Endothelial cell of umbilical vein (primary cell): Measurements from ENCODE around the gene MERTK. TPM values are rescaled to one million over a fixed set of nuclear protein-coding genes. Genes with fewer than 3 reads are reported as not detected.

Source experiments
- BruUV-seq: library from RNA; stranded (reverse); fragments of 400-500 nt; replicated peaks from 2 replicates; lab custom pipeline; 2021; lab: Mats Ljungman, UMichigan
- CTCF ChIA-PET: fragments of 300-600, 350-600 bp; sonication (Branson Sonifier 250); formaldehyde crosslinking; loops from one replicate; lab custom pipeline; 2021; ENCODE audit warnings: antibody characterized with exemption, inconsistent platforms; lab: Charles Lee
- POLR2A ChIA-PET: fragments of 300-600, 350-600 bp; sonication (Branson Sonifier 250); formaldehyde crosslinking; loops from one replicate; lab custom pipeline; 2021; ENCODE audit warnings: antibody characterized with exemption, inconsistent platforms; lab: Charles Lee
- DNase-seq: peaks from one replicate; pipeline ENCODE4 v3.0.0-alpha.2; 2011; ENCODE audit warnings: low read depth, low spot score
- FAIRE-seq: peaks from 2 replicates; lab custom pipeline; 2011; peaks lifted over from hg19 to GRCh38; lab: Jason Lieb, UNC
- H2AFZ ChIP-seq: 2 replicates; pipeline ENCODE4 v1.6.0; 2012; ENCODE audit warnings: low read depth, low read length, control low read depth, inconsistent platforms
- H3K27ac ChIP-seq: 2 replicates; pipeline ENCODE4 v1.5.1; 2011; ENCODE audit warnings: low read depth, mild to moderate bottlenecking, control low read depth, low read length, moderate library complexity; ENCODE audit not compliant: insufficient read depth
- H3K27me3 ChIP-seq, 2 experiments: 2 replicates each; pipeline versions ENCODE4 v1.6.0 to v1.6.1; 2011; ENCODE audit warnings: low read length in 2 of 2, mixed read lengths in 1 of 2; ENCODE audit not compliant: control insufficient read depth in 2 of 2, insufficient read depth in 2 of 2
- H3K36me3 ChIP-seq, 2 experiments: 2 replicates in 1 of 2; 3 replicates in 1 of 2; pipeline ENCODE4 v1.5.1; 2011; ENCODE audit warnings: low read length in 2 of 2, mild to moderate bottlenecking in 1 of 2, moderate library complexity in 1 of 2; ENCODE audit not compliant: control insufficient read depth in 2 of 2, insufficient read depth in 2 of 2; ENCODE audit errors: extremely low read depth in 1 of 2
- H3K4me1 ChIP-seq: 3 replicates; pipeline ENCODE4 v1.5.1; 2011; ENCODE audit warnings: mild to moderate bottlenecking, low read length; ENCODE audit not compliant: control insufficient read depth, insufficient read depth; ENCODE audit errors: extremely low read depth
- H3K4me2 ChIP-seq: 2 replicates; pipeline ENCODE4 v1.6.1; 2011; ENCODE audit warnings: low read length, control low read depth, mixed read lengths; ENCODE audit not compliant: insufficient read depth
- H3K4me3 ChIP-seq, 3 experiments: fragments of 200-600 bp in 1 of 3; sonication (generic), shearing (Covaris generic) in 1 of 3; replicated peaks in 1 of 3; 2 replicates each; pipeline ENCODE4 v1.5.1; 2011 to 2016; ENCODE audit warnings: control low read depth in 3 of 3, low read length in 3 of 3, mild to moderate bottlenecking in 2 of 3, inconsistent platforms in 1 of 3, low read depth in 1 of 3, moderate library complexity in 1 of 3; ENCODE audit not compliant: insufficient read depth in 1 of 3
- H3K79me2 ChIP-seq: 2 replicates; pipeline ENCODE4 v1.6.0; 2012; ENCODE audit warnings: low read length, inconsistent platforms; ENCODE audit not compliant: control insufficient read depth, insufficient read depth
- H3K9ac ChIP-seq: replicated peaks from 2 replicates; pipeline ENCODE3; 2011; ENCODE audit warnings: low read length, control low read depth; ENCODE audit not compliant: insufficient read depth; ENCODE audit errors: extremely low read depth
- H3K9me1 ChIP-seq: replicated peaks from 3 replicates; pipeline ENCODE4 v1.6.0; 2011; ENCODE audit warnings: mild to moderate bottlenecking, low read length; ENCODE audit not compliant: control insufficient read depth, insufficient read depth; ENCODE audit errors: extremely low read depth
- H3K9me3 ChIP-seq: replicated peaks from 2 replicates; pipeline ENCODE4 v1.5.1; 2012; ENCODE audit warnings: low read length, inconsistent platforms; ENCODE audit not compliant: control insufficient read depth, insufficient read depth
- H4K20me1 ChIP-seq: replicated peaks from 2 replicates; pipeline ENCODE3; 2011; ENCODE audit warnings: mild to moderate bottlenecking, low read length; ENCODE audit not compliant: control insufficient read depth, insufficient read depth; ENCODE audit errors: extremely low read depth
- EZH2 ChIP-seq: IDR thresholded peaks from 2 replicates; pipeline ENCODE4 v1.6.1; 2012; ENCODE audit warnings: borderline replicate concordance, low read depth, mild to moderate bottlenecking, moderate library complexity, low read length, inconsistent platforms; ENCODE audit not compliant: severe bottlenecking
- FOS ChIP-seq: IDR thresholded peaks from 2 replicates; pipeline ENCODE4 v1.6.1; 2011; ENCODE audit warnings: mild to moderate bottlenecking, low read length, moderate library complexity, borderline replicate concordance; ENCODE audit not compliant: insufficient read depth
- GATA2 ChIP-seq: IDR thresholded peaks from 2 replicates; pipeline ENCODE4 v1.7.0; 2011; ENCODE audit warnings: low read depth, mild to moderate bottlenecking, moderate library complexity, mixed read lengths, low read length; ENCODE audit not compliant: insufficient read length, insufficient read depth
- JUN ChIP-seq: IDR thresholded peaks from 2 replicates; pipeline ENCODE4 v1.6.1; 2011; ENCODE audit warnings: borderline replicate concordance, low read depth; ENCODE audit not compliant: insufficient read length, insufficient read depth
- MYC ChIP-seq: IDR thresholded peaks from one replicate; pipeline ENCODE4 v1.6.1; 2011; ENCODE audit warnings: mild to moderate bottlenecking, low read depth, low read length
- POLR2A ChIP-seq: IDR thresholded peaks from 2 replicates; pipeline ENCODE4 v1.6.1; 2012; ENCODE audit warnings: low read depth, mild to moderate bottlenecking, control low read depth, low read length
- POLR2AphosphoS5 ChIP-seq: IDR thresholded peaks from 2 replicates; pipeline ENCODE4 v1.6.1; 2012; ENCODE audit warnings: low read depth, mild to moderate bottlenecking, control low read depth, low read length, moderate library complexity; ENCODE audit not compliant: insufficient read depth
- dilution Hi-C: fragments of 300-500 bp; cut with MboI; formaldehyde crosslinking; loops from one replicate; pipeline ENCODE4 v1.15.0; 2019; ENCODE audit warnings: low sequenced_read_pairs; ENCODE audit not compliant: extremely low pct_ligation_motif_present
- intact Hi-C: fragments of 100-400 bp; cut with micrococcal nuclease; formaldehyde crosslinking; loops from one replicate; pipeline ENCODE4 v1.10.0; 2022
- polyA plus RNA-seq, 4 experiments: library from polyadenylated mRNA; depleted of rRNA in 3 of 4; stranded (reverse) in 3 of 4; unstranded in 1 of 4; fragments of >200 nt; gene quantifications; 2 replicates each; pipeline versions ENCODE4 v1.2.1 to v1.2.3, GENCODE V29; 2011 to 2012; ENCODE audit warnings: missing spikeins in 1 of 4
- total RNA-seq: library from RNA; stranded (reverse); gene quantifications from 2 replicates; pipeline ENCODE4 v1.2.3, GENCODE V29; 2021
- TF ChIP-seq, protein P1 (sequence below): IDR thresholded peaks from 2 replicates; pipeline ENCODE4 v1.6.1; 2011; ENCODE audit not compliant: insufficient read depth, insufficient read length
- TF ChIP-seq, protein P2 (sequence below), 2 donors: IDR thresholded peaks; 1 replicate in 1 of 2; 2 replicates in 1 of 2; pipeline ENCODE4 v1.5.1; 2011; ENCODE audit warnings: low read length in 2 of 2, mild to moderate bottlenecking in 2 of 2, moderate library complexity in 2 of 2, control low read depth in 1 of 2, inconsistent platforms in 1 of 2, low read depth in 1 of 2; ENCODE audit not compliant: insufficient read depth in 1 of 2; ENCODE audit errors: extremely low read depth in 1 of 2

MERTK gene
- total and polyA plus RNA-seq, 2 donors (not counting 3 experiments of a cell fraction or from before 2014, with no cell fraction given) = 37.3 to 39.6 TPM

DNA sequence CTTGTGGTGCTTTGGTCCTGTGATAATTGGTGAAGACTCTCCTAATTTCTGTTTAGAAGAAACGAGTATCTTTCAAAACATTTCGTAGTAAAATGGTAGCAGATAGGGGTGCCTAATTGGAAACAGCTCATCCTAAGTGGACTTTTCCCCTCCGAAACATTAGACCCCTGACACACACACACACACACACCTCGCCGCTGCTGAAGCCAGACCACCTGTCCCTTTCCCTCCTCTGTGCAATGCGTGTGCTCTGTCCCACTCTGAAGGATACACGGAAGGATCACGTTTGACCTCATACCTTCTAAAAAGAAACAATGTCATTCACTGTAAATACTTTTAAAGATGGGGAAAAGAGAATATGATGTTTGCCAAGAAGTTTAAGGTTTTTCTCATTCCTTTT is 120.4 kb downstream of the MERTK start:
- intact Hi-C loops (no loop called here), dilution Hi-C loops (no loop called here)
- no peak overlapping the region for H3K4me3 ChIP-seq
- no peaks in the 10 kb centered on the region for H3K9me3 ChIP-seq
- H3K27me3 ChIP-seq = no peaks in the 10 kb centered on the region
- no peak overlapping the region for H3K27ac ChIP-seq
- no peaks in the 10 kb centered on the region for H4K20me1 ChIP-seq
- no TSS peak for BruUV-seq
- no peaks in the 10 kb centered on the region for H3K79me2 ChIP-seq
- H3K36me3 ChIP-seq = peaks cover 7 to 14% of the 10 kb centered on the region in 2 experiments
- no peak overlapping the region for H3K9ac ChIP-seq
- FAIRE-seq (no peak), DNase-seq (no peak)
- CTCF ChIA-PET = interaction anchor here (1.4 to 2.0 kb wide), 2 partner anchors 10 to 119 kb away, joined by 3 to 5 read pairs; no protein-coding TSS in a partner anchor
- no peak overlapping the region for H2AFZ ChIP-seq
- peaks cover 7% of the 10 kb centered on the region for H3K4me1 ChIP-seq
- TF ChIP-seq GATA2 = no peak
- no peak for TF ChIP-seq POLR2AphosphoS5
- TF ChIP-seq, protein P1, sequence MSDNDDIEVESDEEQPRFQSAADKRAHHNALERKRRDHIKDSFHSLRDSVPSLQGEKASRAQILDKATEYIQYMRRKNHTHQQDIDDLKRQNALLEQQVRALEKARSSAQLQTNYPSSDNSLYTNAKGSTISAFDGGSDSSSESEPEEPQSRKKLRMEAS = no peak
- TF ChIP-seq JUN = no peak
- no peaks in the 10 kb centered on the region for H3K9me1 ChIP-seq
- H3K4me2 ChIP-seq = no peak overlapping the region
- POLR2A ChIA-PET = no interaction called here

DNA sequence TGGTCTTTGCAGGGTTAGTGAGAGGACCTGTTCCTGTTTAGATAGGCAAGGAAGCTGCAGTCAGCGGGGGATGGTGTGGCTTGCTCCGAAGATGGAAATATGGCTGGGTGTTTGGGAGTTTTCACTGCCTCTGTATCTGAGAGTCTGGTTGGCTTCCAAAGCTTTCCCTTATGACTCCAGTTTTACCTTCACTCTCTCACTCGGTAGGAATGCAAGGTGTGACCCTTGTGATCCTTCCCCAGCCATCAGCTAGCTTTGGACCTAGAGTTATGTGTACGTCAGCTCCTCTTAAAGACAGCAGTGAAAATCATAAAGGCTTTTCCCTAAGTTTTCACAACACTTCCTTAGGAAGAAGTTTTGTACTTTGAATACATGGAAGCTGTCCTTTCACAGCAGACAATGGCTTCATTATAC is 121.2 kb downstream of the MERTK start:
- TF ChIP-seq POLR2AphosphoS5 = no peak
- TF ChIP-seq GATA2 = no peak
- no peak for TF ChIP-seq JUN
- TF ChIP-seq, protein P1 = no peak
- TF ChIP-seq, protein P2, sequence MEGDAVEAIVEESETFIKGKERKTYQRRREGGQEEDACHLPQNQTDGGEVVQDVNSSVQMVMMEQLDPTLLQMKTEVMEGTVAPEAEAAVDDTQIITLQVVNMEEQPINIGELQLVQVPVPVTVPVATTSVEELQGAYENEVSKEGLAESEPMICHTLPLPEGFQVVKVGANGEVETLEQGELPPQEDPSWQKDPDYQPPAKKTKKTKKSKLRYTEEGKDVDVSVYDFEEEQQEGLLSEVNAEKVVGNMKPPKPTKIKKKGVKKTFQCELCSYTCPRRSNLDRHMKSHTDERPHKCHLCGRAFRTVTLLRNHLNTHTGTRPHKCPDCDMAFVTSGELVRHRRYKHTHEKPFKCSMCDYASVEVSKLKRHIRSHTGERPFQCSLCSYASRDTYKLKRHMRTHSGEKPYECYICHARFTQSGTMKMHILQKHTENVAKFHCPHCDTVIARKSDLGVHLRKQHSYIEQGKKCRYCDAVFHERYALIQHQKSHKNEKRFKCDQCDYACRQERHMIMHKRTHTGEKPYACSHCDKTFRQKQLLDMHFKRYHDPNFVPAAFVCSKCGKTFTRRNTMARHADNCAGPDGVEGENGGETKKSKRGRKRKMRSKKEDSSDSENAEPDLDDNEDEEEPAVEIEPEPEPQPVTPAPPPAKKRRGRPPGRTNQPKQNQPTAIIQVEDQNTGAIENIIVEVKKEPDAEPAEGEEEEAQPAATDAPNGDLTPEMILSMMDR (IDR thresholded peaks at IDR 0.05; ENCODE audit: extremely low read depth in 1 of 2, insufficient read depth in 1 of 2, low read depth in 1 of 2, low read length in 2 of 2) = no peak
- no peak for TF ChIP-seq FOS
- TF ChIP-seq MYC = no peak
- TF ChIP-seq POLR2A = no peak
- TF ChIP-seq EZH2 = no peak
- Histone ChIP-seq H3K9me1 (no peaks in the 10 kb centered on the region), H3K4me1 (peaks cover 7% of the 10 kb centered on the region), H3K9me3 (no peaks in the 10 kb centered on the region), H3K79me2 (no peaks in the 10 kb centered on the region), H2AFZ (no peak overlapping the region), H3K9ac (no peak overlapping the region), H3K27ac (no peak overlapping the region), H4K20me1 (no peaks in the 10 kb centered on the region), H3K4me2 (no peak overlapping the region), H3K4me3 (no peak overlapping the region), H3K36me3 (peaks cover 10 to 14% of the 10 kb centered on the region in 2 experiments), H3K27me3 (no peaks in the 10 kb centered on the region)
- CTCF ChIA-PET = interaction anchor here (0.7 to 2.0 kb wide), 6 partner anchors 9 to 122 kb away, joined by 3 to 5 read pairs (median 4); no protein-coding TSS in a partner anchor
- FAIRE-seq = no peak
- dilution Hi-C loops = no loop called here
- DNase-seq = no peak
- no TSS peak for BruUV-seq
- POLR2A ChIA-PET = no interaction called here
- intact Hi-C loops = no loop called here
